SJSA1 (cell line): Measurements from ENCODE around the gene SFXN2. TPM values are rescaled to one million over a fixed set of nuclear protein-coding genes. Genes with fewer than 3 reads are reported as not detected.
"Not testable (repeated sequence)": the region's sequence is repeated elsewhere in the genome, so short reads cannot be mapped to it uniquely, and the experiment has no call there.

ENCODE experiments used
- DNase-seq, 2 experiments: peaks; one replicate each; pipeline ENCODE4 v3.0.0-alpha.2; 2015 to 2020; ENCODE audit warnings: low spot score in 2 of 2, low read depth in 1 of 2
- H3K27ac ChIP-seq: fragments of 250-450 bp; sonication (Bioruptor Pico); 2 replicates; pipeline ENCODE4 v1.5.1; 2020; ENCODE audit warnings: mild to moderate bottlenecking, moderate library complexity
- H3K27me3 ChIP-seq: fragments of 250-450 bp; sonication (Bioruptor Pico); replicated peaks from 2 replicates; pipeline ENCODE4 v1.5.1; 2020; ENCODE audit warnings: mild to moderate bottlenecking, moderate library complexity
- H3K36me3 ChIP-seq: fragments of 250-450 bp; sonication (Bioruptor Pico); 2 replicates; pipeline ENCODE4 v1.5.1; 2020; ENCODE audit warnings: mild to moderate bottlenecking
- H3K4me1 ChIP-seq: fragments of 250-450 bp; sonication (Bioruptor Pico); replicated peaks from 2 replicates; pipeline ENCODE4 v1.6.1; 2021; ENCODE audit warnings: mild to moderate bottlenecking
- H3K4me3 ChIP-seq: fragments of 250-450 bp; sonication (Bioruptor Pico); 2 replicates; pipeline ENCODE4 v1.5.1; 2020; ENCODE audit warnings: mild to moderate bottlenecking
- H3K9me3 ChIP-seq: fragments of 250-450 bp; sonication (Bioruptor Pico); replicated peaks from 2 replicates; pipeline ENCODE4 v1.5.1; 2020; ENCODE audit warnings: mild to moderate bottlenecking
- total RNA-seq: library from RNA; depleted of rRNA; stranded (reverse); fragments of >200 nt; shearing (Covaris generic); gene quantifications from 2 replicates; pipeline ENCODE4 v1.2.3, GENCODE V29; 2014

SFXN2 gene
- total RNA-seq, 1 experiment from 2014 or later: 3.1 TPM

DNA sequence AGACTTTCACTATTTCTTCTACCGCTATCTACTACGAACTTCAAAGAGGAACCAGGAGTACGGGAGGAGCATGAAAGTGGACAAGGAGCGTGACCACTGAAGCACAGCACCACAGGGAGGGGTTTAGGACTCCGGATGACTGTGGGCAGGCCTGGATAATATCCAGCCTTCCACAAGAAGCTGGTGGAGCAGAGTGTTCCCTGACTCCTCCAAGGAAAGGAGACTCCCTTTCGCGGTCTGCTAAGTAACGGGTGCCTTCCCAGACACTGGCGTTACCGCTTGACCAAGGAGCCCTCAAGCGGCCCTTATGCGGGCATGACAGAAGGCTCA, 44.5 kb downstream of the SFXN2 start:
- not testable (repeated sequence) for H3K27ac ChIP-seq, H3K4me3 ChIP-seq, H3K9me3 ChIP-seq, DNase-seq, H3K36me3 ChIP-seq, H3K27me3 ChIP-seq
- peaks cover 10% of the 10 kb centered on the region for H3K4me1 ChIP-seq

DNA sequence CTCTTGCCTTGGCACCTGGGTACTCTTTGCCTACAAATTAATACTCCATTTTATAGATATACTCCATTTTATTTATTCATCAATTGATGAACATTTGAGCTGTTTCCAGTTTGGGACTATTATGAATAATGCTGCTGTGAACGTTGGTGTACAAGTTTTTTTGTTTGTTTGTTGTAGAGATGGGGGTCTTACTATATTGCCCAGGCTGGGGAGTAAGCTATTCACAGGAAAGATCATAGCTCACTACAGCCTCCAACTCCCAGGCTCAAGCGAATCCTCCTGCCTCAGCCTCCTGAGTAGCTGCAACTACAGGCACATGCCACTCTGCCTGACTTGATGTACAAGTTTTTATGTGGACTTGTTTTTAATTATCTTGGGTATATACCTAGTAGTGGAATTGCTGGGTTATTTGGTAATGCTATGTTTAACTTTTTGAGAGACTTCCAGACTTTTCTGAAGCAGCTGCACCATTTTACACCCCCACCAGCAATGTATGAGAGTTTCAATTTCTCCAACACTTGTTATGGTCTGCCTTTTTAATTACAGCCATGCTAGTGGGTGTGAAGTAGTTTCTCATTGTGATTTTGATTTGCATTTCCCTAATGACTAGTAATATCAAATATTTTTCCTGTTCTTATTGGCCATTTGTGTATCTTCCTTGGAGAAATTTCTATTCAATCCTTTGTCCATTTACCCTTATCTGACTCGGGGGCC, 45.2 kb downstream of the SFXN2 start:
- H3K4me3 ChIP-seq: no peak overlapping the region
- no peaks in the 10 kb centered on the region for H3K9me3 ChIP-seq
- no peaks in the 10 kb centered on the region for H3K27me3 ChIP-seq
- peaks cover 7% of the 10 kb centered on the region; the same call in 1 of the 2 replicates for H3K36me3 ChIP-seq
- no peak for DNase-seq
- 0 out of 2 replicates have a peak, but pooled peaks cover 5% of the 10 kb centered on the region for H3K4me1 ChIP-seq
- no peak overlapping the region for H3K27ac ChIP-seq

DNA sequence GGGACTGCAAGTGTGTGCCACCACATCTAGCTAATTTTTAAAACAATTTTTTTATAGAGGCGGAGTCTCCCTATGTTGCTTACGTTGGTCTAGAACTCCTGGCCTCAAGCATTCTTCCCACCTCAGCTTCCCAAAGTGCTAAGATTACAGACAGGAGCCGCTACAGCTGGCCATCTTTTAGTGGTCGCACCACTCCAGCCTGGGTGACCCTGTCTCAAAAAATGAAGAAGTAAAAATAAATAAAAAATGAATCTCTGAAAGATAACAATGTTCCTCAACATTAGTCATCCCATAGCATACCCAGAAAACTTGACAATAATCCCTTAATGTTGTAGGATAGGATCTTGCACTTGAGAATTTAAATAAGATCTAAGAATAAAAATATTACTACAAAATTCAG, 47.5 kb downstream of the SFXN2 start:
- Histone ChIP-seq H3K4me3 (no peak overlapping the region), H3K36me3 (peaks cover 7% of the 10 kb centered on the region; the same call in 1 of the 2 replicates), H3K9me3 (no peaks in the 10 kb centered on the region), H3K4me1 (peaks cover 8% of the 10 kb centered on the region), H3K27ac (no peak overlapping the region), H3K27me3 (no peaks in the 10 kb centered on the region)
- DNase-seq: no peak

DNA sequence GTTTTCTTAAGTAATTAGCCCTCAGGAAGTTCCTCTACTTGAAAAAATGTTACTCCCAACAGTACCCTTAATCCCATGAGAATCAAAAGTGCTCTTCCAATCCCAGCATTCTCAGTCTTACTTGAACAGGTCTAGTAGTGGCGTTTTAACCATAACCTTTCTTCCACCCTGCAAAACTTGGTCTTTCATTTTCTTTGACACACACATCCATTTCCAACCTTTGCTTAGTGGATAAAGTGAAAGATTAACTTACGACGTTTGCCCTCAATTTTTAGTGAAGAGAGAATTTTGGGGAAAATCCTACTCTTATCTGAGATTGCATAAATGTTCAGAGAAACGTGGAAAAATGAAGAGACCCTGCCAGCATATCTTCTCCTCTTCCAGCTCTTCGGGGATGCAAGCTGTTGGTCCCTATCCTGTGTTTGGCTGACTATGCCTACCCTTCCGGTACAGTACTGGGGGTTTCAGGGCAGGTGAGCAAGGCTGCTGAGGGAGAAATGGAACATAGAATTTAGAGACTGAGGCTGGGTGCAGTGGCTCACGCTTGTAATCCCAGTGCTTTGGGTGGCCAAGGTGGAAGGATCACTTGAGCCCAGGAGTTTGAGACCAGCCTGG, 48.1 kb downstream of the SFXN2 start:
- H3K4me3 ChIP-seq: no peak overlapping the region
- DNase-seq: no peak
- no peaks in the 10 kb centered on the region for H3K9me3 ChIP-seq
- peaks cover 7% of the 10 kb centered on the region; the same call in 1 of the 2 replicates for H3K36me3 ChIP-seq
- H3K4me1 ChIP-seq: peaks cover 10% of the 10 kb centered on the region
- no peaks in the 10 kb centered on the region for H3K27me3 ChIP-seq
- no peak overlapping the region for H3K27ac ChIP-seq

DNA sequence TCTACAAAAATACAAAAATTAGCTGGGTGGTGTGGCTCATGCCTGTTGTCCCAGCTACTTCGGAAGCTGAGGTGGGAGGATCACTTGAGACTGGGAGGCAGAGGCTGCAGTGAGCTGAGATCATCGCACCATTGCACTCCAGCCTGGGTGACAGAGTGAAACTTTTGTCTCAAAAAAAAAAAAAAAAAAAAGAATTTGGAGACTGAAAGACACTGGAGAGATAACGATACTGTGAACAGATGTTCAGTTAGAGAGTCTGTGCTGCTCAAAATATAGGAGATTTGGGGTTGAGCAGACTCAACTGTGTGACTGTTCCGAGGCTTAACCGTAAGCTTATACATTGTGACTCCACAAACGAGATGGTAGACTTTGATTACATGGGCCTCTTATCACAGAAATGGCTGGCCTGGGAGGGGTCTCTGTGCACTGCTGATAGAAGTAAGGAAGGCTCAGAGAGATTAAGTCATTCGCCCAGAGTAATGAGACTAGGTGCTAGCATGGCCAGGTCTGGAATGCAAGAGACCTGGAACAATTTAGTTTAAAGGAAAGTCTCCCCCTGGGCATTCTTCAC, 48.7 kb downstream of the SFXN2 start:
- DNase-seq: no peak
- peaks cover 7% of the 10 kb centered on the region; the same call in 1 of the 2 replicates for H3K36me3 ChIP-seq
- no peak overlapping the region for H3K4me3 ChIP-seq
- no peaks in the 10 kb centered on the region for H3K27me3 ChIP-seq
- no peak overlapping the region for H3K27ac ChIP-seq
- H3K4me1 ChIP-seq: peaks cover 10% of the 10 kb centered on the region
- H3K9me3 ChIP-seq: no peaks in the 10 kb centered on the region

DNA sequence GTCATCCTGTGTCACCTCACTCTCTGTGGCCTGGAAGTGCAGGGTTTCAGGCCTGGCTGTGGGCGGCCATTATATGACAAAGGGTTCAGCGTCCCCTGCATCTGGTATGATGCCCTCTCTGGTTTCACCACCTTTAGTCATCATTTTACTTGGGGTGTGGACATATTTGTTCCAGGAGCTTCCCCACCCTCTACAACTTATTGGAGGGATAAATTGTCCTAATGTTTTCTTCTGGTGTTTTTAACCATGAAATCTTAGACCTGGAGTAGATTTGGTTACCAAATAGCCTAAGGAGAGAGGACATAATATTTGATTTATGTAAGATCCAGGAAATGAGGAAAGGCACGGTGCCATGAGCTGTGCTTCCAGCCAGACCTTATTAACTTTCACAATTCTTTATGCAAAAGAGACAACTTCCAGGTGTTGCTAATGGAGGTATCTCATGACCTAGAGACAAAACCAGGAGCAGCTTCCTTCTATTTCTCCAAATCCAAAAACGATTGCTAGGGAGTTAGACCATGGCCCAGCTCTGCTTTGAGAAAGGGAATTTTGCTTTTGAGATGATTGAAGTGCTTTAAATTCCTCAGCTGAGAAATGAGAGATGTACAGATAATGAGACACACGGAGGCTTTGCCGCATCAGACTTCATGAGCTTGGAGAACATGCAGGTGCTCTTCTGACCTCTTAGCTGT, 50.2 kb downstream of the SFXN2 start:
- DNase-seq: no peak

DNA sequence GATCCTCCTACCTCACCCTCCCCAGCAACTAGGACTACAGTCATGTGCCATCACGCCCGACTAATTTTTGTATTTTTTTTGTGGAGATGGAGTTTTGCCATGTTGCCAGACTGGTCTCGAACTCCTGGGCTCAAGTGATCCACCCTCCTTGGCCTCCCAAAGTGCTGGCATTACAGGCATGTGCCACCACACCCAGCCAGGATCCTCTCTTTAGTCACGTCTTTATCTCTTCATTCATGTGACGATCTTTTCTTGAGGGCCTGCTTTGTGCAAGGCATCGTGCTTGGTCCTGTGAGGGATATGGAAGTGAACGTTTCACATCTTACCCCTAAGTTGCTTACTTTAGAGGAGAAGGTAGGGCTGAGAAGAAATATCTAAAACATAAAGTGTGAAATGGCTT, 50.9 kb downstream of the SFXN2 start:
- H3K4me1 ChIP-seq: peaks cover 25% of the 10 kb centered on the region
- H3K27me3 ChIP-seq: no peaks in the 10 kb centered on the region
- no peak overlapping the region for H3K4me3 ChIP-seq
- H3K9me3 ChIP-seq: no peaks in the 10 kb centered on the region
- no peak overlapping the region for H3K27ac ChIP-seq
- no peaks in the 10 kb centered on the region for H3K36me3 ChIP-seq
- DNase-seq: no peak

More for the DNA sequence above, 50.2 kb downstream of the SFXN2 start:
- no peaks in the 10 kb centered on the region for H3K9me3 ChIP-seq
- H3K4me1 ChIP-seq: peaks cover 19% of the 10 kb centered on the region
- H3K4me3 ChIP-seq: no peak overlapping the region
- H3K27ac ChIP-seq: no peak overlapping the region
- no peaks in the 10 kb centered on the region for H3K27me3 ChIP-seq
- H3K36me3 ChIP-seq: peaks cover 3% of the 10 kb centered on the region; the same call in 1 of the 2 replicates

DNA sequence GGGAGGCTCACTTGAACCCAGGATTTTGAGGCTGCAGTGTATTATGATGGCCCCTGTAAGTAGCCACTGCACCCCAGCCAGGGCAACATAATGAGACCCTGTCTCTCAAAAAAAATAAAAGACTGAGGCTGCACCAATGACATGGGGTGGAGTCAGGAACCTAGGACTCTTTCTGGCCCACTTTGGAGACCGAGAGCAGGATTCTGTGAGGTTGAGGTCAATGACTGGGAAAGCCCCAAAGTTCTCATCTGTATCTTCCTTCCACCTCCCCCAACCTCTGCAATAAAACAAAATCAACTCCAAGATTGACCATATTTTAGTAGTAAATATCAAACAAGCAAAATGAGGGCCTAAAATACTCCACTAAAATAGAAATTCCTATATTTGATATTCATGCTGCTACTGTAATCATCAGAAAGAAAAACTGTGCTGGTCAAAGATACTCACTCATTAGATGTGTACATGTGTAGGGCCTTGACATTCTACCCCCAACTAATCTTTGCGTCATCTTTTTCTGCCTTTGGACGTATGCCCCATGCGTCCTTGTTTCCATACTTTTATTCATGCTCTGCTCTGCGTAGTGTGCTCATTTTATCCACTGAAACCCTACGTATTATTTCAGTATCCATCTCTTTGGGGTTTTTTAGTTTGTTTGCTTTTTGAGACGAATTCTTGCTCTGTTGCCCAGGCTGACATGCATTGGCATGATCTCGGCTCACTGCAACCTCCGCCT, 53.2 kb downstream of the SFXN2 start:
- no peak for DNase-seq
- H3K4me3 ChIP-seq: no peak overlapping the region

DNA sequence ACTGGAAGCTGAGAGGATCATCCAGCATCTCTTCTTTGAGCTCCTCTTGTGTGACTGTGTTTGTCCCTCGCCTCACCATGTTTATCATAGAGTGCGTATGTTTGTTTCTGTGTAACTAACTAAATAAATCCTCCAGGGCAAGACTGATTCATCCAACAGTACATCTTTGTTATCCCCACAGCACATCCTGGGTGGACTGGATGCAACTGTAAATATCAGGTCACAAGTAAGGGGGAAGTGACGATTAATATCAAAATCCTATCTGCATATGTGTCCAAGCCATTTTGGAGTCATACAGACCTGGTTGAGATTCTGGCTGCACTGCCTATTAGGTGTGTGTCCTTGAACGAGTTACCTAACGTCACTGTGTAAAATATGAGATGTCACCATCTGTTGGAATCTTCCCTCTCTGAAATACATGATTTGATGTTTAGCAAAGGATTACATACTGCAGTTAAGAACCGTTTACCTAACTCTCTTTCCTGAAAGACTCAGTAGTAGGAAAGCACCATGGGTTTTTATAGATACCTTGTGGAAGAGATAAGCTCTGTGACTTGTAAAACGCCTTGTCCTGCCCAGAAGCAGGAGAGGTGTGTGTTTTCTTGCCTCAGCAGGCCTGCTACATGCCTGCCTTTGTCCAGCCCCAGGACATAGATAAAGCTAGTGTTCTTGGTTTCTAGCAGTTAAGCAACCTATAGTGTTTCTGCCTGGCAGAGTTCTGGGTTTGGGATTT, 55.1 kb downstream of the SFXN2 start:
- Histone ChIP-seq H3K27me3 (no peaks in the 10 kb centered on the region), H3K36me3 (no peaks in the 10 kb centered on the region), H3K27ac (peak overlapping the region; percentile 33), H3K9me3 (no peaks in the 10 kb centered on the region), H3K4me1 (peaks cover 20% of the 10 kb centered on the region), H3K4me3 (no peak overlapping the region)
- peak; percentile 59 to 76 for DNase-seq

More for the DNA sequence above, 53.2 kb downstream of the SFXN2 start:
- Histone ChIP-seq H3K9me3 (no peaks in the 10 kb centered on the region), H3K36me3 (no peaks in the 10 kb centered on the region), H3K4me1 (peaks cover 20% of the 10 kb centered on the region), H3K27ac (no peak overlapping the region), H3K27me3 (no peaks in the 10 kb centered on the region)

DNA sequence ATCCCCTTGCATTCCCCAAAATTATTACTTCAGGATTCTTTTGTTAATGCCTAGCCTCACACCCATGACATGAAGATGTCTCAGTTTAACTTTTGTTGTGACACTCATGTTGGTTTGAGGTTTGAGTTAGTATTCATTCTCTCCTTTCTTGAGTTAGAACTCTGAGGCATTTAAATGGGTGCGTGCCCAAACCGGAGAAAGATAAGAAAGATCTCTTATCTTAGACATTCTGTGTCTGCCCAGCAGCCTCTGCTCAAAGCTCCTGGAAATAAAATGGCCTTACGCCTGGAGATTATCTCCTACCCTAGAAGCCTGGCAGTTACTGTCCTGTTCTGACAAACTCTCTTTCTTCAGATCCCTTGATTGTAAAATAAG, 55.7 kb downstream of the SFXN2 start:
- no peaks in the 10 kb centered on the region for H3K9me3 ChIP-seq
- no peak for DNase-seq
- H3K27me3 ChIP-seq: no peaks in the 10 kb centered on the region
- H3K27ac ChIP-seq: peak overlapping the region; percentile 33; the same call in 1 of the 2 replicates
- peaks cover 21% of the 10 kb centered on the region for H3K4me1 ChIP-seq
- H3K4me3 ChIP-seq: no peak overlapping the region
- H3K36me3 ChIP-seq: no peaks in the 10 kb centered on the region

DNA sequence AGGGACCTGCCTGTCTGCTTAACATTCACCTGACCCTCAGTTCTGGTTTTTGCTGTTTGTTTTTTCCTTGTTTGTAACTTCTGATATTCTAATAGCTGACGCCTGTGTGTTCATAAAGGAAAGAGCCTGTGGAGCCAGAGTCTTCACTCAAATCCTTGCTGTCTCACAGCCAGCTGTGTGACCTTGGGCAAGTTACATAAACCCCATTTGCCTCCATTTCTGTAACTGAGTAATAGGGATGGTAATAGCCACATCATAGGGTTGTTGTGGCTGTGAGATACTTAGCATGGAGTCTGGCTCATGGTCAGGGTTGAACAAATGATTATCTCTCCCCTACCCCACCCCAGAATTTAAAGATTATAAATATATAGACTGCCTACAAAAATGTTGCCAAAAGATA, 56.4 kb downstream of the SFXN2 start:
- Histone ChIP-seq H3K4me1 (peaks cover 28% of the 10 kb centered on the region), H3K4me3 (no peak overlapping the region), H3K27ac (no peak overlapping the region), H3K27me3 (no peaks in the 10 kb centered on the region), H3K9me3 (no peaks in the 10 kb centered on the region), H3K36me3 (no peaks in the 10 kb centered on the region)
- DNase-seq: no peak

DNA sequence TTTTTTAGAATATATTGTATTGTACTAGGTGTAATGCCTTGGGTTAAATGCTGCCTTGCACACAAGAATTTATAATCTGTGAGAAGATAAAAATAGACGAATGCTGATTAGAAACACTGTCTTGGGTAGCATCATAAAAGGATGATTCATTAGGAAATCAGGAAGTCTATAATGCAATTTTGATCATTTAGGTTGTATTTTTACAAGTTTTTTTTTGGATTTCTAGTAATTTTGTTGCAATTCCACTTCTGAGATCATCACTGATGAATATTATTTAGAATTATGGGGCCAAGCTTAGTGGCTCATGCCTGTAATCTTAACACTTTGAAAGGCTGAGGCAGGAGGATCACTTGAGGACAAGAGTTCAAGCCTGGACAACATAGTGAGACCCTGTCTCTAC, 58.9 kb downstream of the SFXN2 start:
- H3K4me1 ChIP-seq: peaks cover 44% of the 10 kb centered on the region
- no peak overlapping the region for H3K27ac ChIP-seq

DNA sequence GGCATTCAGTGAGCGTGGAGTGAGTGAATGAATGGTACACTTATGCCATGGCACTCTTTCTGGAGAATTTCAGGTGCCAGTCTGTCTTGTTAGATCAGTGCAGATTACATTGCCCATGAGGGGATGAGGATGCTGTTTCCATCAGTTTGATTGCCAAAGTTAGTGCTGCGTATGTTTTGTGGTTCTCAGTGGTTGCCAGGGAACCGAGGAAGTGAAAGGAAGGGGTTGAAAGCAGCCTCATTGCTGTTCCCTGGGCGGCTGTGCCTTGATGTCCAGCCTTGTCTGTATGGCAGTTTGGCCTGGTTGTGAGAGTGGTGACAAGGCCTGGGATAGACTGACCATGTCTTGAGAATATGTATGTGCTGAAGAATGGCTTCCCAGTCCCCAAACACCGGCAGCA, 59.5 kb downstream of the SFXN2 start:
- H3K27me3 ChIP-seq: no peaks in the 10 kb centered on the region
- no peak overlapping the region for H3K4me3 ChIP-seq
- no peak for DNase-seq
- H3K9me3 ChIP-seq: no peaks in the 10 kb centered on the region
- H3K36me3 ChIP-seq: no peaks in the 10 kb centered on the region
- peaks cover 40% of the 10 kb centered on the region for H3K4me1 ChIP-seq
- H3K27ac ChIP-seq: no peak overlapping the region

More for the DNA sequence above, 58.9 kb downstream of the SFXN2 start:
- Histone ChIP-seq H3K4me3 (no peak overlapping the region), H3K9me3 (no peaks in the 10 kb centered on the region), H3K27me3 (no peaks in the 10 kb centered on the region), H3K36me3 (no peaks in the 10 kb centered on the region)
- DNase-seq: no peak
